GM18511 (cell line): ENCODE data around the gene MSI2.

Source experiments
- ATAC-seq: cut with Tn5 transposase; IDR thresholded peaks from one replicate; pipeline ENCODE4 v1.9.1; 2021; ENCODE audit warnings: mild to moderate bottlenecking, moderate library complexity; ENCODE audit not compliant: unreplicated experiment

MSI2 gene

DNA sequence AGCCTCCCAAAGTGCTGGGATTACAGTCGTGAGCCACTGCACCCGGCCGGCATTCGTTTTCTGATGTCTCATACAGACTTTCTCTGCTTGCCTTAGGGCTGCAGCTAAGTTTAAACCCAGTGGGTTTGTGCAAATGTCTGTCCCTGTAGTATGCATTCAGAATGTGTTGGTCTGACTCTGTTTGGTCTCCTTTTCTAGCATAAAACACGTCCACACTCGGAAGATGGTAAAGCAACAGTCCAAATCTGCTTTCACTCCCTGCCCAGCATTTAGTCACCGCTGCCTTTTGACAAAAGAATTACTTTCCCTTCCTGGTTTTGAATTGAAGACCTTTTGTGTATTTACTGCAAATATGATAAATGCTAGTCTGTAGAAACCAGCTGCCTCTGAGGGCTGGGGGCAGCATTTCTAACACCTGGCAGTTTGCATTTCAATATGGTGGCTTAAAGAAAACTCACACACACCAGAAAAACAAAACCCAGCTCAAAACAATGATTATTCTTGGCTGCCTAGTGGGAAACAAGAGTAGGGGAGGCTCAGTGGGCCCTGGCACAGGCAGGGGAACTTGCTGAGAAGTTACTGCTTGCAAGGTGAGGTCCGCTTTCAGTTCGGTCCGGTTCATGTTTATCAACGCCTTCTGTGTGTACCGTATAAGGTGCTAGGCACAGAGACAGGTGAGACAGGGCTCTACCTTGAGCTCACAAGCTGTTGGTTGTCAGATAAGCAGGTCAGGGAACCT is 56.9 kb downstream of the MSI2 start:
- no peak for ATAC-seq

GRCh38 chr17:57315061-57316015 is 59.0 kb downstream of the MSI2 start:
- ATAC-seq: no peak

DNA sequence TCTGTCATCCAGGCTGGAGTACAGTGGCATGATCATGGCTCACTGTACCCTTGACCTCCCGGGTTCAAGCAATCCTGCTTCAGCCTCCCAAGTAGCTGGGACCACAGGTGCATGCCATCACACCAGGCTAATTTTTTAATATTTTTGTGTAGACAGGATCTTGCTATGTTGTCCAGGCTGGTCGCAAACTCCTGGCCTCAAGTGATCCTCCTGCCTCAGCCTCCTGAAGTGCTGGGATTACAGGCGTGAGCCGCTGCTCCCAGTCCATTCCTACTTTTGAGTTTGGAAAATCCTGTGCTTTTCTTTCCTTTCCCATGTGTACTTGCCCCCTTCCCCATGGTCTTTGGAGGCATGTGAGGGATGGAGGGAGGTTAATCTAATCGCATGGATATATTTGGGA is 60.0 kb downstream of the MSI2 start:
- ATAC-seq: no peak

DNA sequence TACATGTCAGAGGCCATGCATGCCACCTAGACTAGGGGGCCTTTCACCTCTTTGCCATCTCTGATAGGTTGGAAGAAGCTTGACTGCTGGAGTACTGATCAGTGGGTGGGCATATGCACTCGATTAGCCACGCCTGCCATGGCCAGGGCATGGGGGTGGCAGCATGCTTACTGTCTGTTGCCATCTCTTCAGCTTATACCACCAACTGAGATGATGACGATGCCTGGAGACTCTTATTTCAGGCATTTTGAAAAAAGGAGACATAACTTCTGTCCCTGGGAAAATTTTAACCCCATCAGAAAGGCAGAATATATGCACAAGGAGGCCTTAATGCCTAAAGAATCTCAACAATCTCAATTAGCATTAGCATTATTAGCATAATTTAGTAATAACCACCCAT is 60.8 kb downstream of the MSI2 start:
- no peak for ATAC-seq

GRCh38 chr17:57318913-57319312 is 62.6 kb downstream of the MSI2 start:
- no peak for ATAC-seq

DNA sequence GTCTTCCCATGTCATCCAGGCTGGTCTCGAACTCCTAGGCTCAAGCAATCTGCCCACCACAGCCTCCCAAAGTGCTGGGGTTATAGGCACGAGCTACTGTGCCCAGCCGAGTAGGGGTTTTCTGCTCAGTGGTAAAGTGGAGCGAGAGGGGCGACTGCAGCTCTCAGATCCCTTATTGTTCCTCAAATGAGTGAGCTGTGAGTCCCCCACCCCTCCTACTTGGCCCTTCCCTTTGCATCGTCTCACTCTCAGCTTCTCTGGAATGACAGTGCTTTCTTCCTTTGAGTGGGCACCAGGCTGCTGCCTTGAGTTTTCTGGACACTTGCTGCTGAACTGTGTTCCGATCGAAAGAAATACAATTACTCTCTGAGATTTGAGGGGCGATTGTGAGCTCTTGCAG is 63.5 kb downstream of the MSI2 start:
- ATAC-seq: no peak

GRCh38 chr17:57323391-57323790 is 67.1 kb downstream of the MSI2 start:
- ATAC-seq: no peak

GRCh38 chr17:57324060-57324459 is 67.7 kb downstream of the MSI2 start:
- no peak for ATAC-seq

- ATAC-seq: no peak
These were observed 68.3 kb downstream of the MSI2 start for GRCh38 chr17:57324631-57325030.

GRCh38 chr17:57326336-57326735 is 70.0 kb downstream of the MSI2 start:
- no peak for ATAC-seq

DNA sequence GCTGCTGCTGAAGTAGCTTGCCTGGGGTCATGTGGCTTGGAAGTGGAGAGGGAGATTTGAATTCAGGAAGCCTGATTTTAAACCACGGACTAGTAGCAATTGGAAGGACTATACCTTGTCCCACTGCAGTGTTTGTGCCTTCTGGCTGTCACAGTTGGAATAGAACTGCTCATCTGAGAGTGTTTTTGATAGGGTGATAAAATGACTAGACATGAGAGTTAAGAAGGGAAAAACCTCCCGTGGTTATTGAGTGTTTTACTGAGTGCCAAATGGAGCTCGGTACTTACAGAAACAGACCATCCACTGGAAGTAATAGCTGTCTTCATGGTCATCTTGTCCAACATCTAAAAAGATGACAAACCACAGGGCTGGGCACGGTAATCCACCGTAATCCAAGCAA is 70.4 kb downstream of the MSI2 start:
- ATAC-seq: no peak

- ATAC-seq: no peak
These were observed 71.0 kb downstream of the MSI2 start for GRCh38 chr17:57327176-57327970.

- no peak for ATAC-seq
These were observed 72.0 kb downstream of the MSI2 start for GRCh38 chr17:57328109-57328882.

DNA sequence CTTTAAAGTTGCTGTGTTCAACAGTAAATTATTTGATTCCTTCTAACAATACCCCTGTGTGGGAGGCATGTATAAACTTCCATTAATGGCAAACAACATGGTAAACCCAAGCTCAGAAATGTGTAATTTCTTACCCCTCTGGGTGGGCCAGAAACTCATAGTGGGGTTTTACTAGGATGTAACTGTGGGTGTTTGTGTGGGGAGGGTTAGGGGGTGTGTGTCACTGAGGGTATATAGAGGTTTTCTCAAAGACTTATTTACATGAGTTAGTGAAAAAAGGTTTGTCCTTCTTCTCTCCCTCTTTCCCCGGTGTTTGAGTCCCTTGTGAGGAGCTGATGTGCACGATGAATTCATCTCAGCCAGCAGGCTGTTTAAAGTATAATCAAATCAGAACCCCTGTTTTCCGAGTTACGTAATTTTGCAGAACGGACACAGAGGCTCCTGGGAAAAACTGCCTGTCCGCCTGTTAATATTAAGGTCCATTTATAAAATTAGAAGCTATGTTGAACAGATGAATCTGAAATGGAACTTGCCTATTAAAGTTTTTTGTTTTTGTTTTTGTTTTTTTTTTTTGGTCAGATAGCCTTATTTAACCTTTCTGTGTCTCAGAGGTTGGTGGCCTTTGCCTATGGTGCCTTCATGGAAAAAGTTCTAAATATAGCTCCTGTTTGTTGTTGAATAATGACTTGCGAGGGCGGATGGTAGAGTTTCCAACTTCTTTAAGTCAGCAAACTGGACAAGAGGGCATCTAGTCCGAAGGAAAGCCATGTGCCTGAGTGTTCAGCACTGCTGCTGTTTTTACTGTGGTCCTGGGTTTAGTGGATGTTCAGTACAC is 73.3 kb downstream of the MSI2 start:
- ATAC-seq: no peak

DNA sequence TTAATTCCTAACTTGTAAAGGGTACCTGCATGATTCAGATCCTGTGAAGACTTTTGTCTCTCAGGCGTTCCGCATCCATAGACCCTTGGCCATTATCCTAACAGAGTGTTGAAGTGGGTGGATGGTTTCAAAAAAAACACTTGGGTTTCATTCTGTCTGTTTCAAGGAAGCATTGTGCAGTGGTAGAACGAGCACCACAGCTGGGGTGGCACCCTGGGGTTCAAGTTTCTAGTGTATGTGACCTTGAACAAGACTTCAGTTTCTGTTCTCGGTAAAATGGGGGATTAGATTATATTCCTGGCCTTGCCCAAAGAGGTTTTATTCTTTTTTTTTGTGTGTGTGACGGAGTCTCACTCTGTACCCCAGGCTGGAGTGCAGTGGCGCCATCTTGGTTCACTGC is 74.3 kb downstream of the MSI2 start:
- no peak for ATAC-seq

- no peak for ATAC-seq
These were observed 75.1 kb downstream of the MSI2 start for GRCh38 chr17:57331423-57331822.

DNA sequence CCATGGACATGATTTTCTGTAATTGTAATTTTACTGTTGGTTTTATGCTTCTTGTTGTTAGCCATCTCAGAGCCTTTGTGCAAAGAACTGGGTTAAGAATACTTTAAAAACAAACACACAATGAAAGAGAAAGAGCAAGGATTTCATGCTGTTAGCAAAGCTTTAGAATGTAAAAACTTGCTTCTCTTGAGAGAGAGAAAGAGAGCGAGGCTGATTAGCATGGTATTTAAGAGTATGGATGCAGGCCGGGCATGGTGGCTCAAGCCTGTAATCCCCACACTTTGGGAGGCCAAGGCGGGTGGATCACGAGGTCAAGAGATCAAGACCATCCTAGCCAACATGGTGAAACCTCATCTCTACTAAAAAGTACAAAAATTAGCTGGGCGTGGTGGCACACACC is 76.2 kb downstream of the MSI2 start:
- ATAC-seq: no peak

- no peak for ATAC-seq
These were observed 79.0 kb downstream of the MSI2 start for GRCh38 chr17:57335195-57335792.

DNA sequence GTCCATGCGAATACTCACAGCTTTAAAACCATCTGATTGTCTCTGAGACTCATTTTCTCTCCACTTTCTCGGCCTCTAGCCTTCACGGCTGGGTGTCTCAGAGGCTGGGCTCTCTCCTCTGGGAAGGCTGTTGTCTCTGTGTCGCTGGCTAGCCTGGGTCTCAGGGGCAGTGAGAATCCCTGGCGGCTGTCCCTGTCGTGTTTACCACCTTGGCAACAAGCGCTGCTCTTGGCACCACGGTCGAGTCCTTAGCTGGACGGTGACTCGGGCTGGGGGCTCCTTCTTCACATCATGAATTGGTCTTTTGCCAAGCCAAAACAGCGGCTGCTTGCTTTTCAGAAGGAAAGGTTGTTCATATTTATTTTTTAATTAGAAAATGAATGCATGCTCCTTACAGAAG is 81.1 kb downstream of the MSI2 start:
- ATAC-seq: no peak
